Esophagus (tissue), 2 donors: ENCODE data around the gene DRGX. TPM values are rescaled to one million over a fixed set of nuclear protein-coding genes. Genes with fewer than 3 reads are reported as not detected.

ENCODE experiments used
- H3K27ac ChIP-seq, 2 donors: one replicate each; pipeline ENCODE4 v1.5.1; 2013; ENCODE audit warnings: low read depth in 2 of 2, mild to moderate bottlenecking in 2 of 2, inconsistent platforms in 1 of 2, low read length in 1 of 2, moderate library complexity in 1 of 2
- H3K27me3 ChIP-seq, 2 donors: one replicate each; pipeline ENCODE4 v1.6.1; 2013; ENCODE audit warnings: low read length in 2 of 2, control low read depth in 1 of 2, mild to moderate bottlenecking in 1 of 2; ENCODE audit not compliant: insufficient read depth in 2 of 2, control insufficient read depth in 1 of 2
- H3K36me3 ChIP-seq, 2 donors: one replicate each; pipeline ENCODE4 v1.6.1; 2013; ENCODE audit warnings: low read length in 1 of 2; ENCODE audit not compliant: control insufficient read depth in 2 of 2, insufficient read depth in 2 of 2
- H3K4me1 ChIP-seq, 2 donors: one replicate each; pipeline ENCODE4 v1.6.1; 2013; ENCODE audit warnings: low read length in 1 of 2; ENCODE audit not compliant: control insufficient read depth in 2 of 2, insufficient read depth in 2 of 2
- H3K4me3 ChIP-seq, 2 donors: one replicate each; pipeline ENCODE4 v1.5.1; 2013; ENCODE audit warnings: low read length in 2 of 2, mild to moderate bottlenecking in 2 of 2, low read depth in 1 of 2, moderate library complexity in 1 of 2
- H3K9me3 ChIP-seq, 2 donors: one replicate each; pipeline ENCODE4 v1.6.1; 2013; ENCODE audit warnings: mild to moderate bottlenecking in 2 of 2, low read depth in 1 of 2, low read length in 1 of 2, moderate library complexity in 1 of 2; ENCODE audit not compliant: control insufficient read depth in 2 of 2, insufficient read depth in 1 of 2
- WGBS, 2 donors: extraction: QIAGEN DNeasy Blood & Tissue Kit; methylation state at CpG; one replicate each; pipeline ENCODE4 v1.1.7; 2013; 5-methylcytosine and 5-hydroxymethylcytosine counted together
- polyA plus RNA-seq, 2 donors: library from polyadenylated mRNA; stranded (reverse); fragments of 200-250 nt; gene quantifications; one replicate each; pipeline ENCODE4 v1.2.3, GENCODE V29; 2013
- donor health status: healthy with polysubstance abuse.
- donor health status: Bipolar disorder and iron deficiency.

DRGX gene
- polyA plus RNA-seq, 2 donors: 0.04 TPM; not detected in 1

GRCh38 chr10:49387071-49387470, 8.8 kb downstream of the DRGX start:
- H3K4me1 ChIP-seq: peaks cover 0 to 5% of the 10 kb centered on the region in 2 donors
- H3K27ac ChIP-seq: no peak overlapping the region
- H3K4me3 ChIP-seq: no peak overlapping the region
- H3K9me3 ChIP-seq: no peaks in the 10 kb centered on the region
- H3K36me3 ChIP-seq: no peaks in the 10 kb centered on the region
- WGBS, 2 donors: 82 to 86% methylated on average over 8 of the region's 8 CpGs
- H3K27me3 ChIP-seq: peaks cover 0 to 4% of the 10 kb centered on the region in 2 donors

GRCh38 chr10:49385939-49386922, 9.7 kb downstream of the DRGX start:
- no peak overlapping the region for H3K27ac ChIP-seq
- 73 to 77% methylated on average over 22 of the region's 22 CpGs for WGBS, 2 donors

DNA sequence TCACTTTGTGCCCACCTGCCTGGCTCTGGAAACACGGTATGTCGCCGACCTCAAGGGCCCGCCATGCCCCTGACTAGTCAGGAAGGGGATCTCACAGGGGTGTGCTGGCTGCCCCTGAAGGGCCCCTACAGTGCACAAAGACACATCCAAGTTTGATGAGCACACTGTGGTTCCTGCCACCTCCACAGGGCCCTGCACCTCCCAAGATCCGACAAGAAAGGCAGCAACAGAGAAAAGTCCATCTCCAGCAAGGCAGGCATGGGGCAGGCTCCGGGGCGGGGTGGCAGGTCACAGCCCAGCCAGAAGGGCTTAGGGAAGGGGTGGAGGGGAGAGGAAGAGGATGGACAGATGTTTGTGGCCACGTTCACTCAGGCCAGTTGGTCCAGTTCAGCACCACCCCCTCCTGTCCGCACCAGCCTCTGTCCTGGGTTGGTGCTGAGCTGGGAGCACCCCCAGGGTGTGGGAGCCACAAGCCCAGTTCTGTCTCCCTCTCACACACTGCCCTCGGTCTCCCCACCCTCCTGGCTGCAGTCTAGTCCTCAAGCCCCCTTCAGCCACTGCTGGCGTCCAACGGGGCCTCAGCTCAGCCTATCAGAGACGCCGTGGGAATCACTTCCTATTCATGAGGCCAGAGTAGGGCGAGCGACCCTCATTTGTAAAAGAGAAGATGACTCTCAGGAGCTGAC, 11.5 kb downstream of the DRGX start:
- Histone ChIP-seq H3K9me3 (no peaks in the 10 kb centered on the region), H3K4me1 (peaks cover 0 to 5% of the 10 kb centered on the region in 2 donors), H3K36me3 (no peaks in the 10 kb centered on the region), H3K27ac (no peak overlapping the region), H3K4me3 (no peak overlapping the region), H3K27me3 (peaks cover 0 to 4% of the 10 kb centered on the region in 2 donors)
- 67 to 69% methylated on average over 16 of the region's 16 CpGs for WGBS, 2 donors

More at GRCh38 chr10:49385939-49386922, 9.7 kb downstream of the DRGX start:
- Histone ChIP-seq H3K36me3 (no peaks in the 10 kb centered on the region), H3K4me1 (peaks cover 0 to 5% of the 10 kb centered on the region in 2 donors), H3K4me3 (no peak overlapping the region), H3K27me3 (peaks cover 0 to 4% of the 10 kb centered on the region in 2 donors), H3K9me3 (no peaks in the 10 kb centered on the region)

DNA sequence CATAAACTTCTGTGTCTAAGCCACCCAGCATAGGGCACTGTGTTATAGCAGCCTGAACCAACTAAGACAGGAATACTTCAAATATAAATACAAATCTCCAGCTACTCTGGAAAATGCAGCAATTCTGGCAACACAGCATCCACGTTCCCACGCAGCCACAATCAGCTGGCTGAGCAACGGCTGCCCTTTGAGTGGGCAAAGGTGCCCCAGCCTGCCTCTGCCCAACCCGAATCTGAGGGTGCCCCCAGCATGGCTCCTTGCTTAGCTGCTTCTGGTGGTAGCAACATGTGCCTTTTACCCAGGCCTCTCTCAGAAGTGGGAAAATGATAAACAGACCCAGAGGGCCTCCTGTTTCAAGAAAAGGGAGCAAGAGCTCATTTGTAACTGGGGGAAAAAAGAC, 12.0 kb downstream of the DRGX start:
- Histone ChIP-seq H3K36me3 (no peaks in the 10 kb centered on the region), H3K9me3 (no peaks in the 10 kb centered on the region), H3K27ac (no peak overlapping the region), H3K27me3 (peaks cover 0 to 4% of the 10 kb centered on the region in 2 donors), H3K4me3 (no peak overlapping the region), H3K4me1 (peaks cover 0 to 5% of the 10 kb centered on the region in 2 donors)
- WGBS, 2 donors: 73 to 76% methylated on average over 4 of the region's 4 CpGs

DNA sequence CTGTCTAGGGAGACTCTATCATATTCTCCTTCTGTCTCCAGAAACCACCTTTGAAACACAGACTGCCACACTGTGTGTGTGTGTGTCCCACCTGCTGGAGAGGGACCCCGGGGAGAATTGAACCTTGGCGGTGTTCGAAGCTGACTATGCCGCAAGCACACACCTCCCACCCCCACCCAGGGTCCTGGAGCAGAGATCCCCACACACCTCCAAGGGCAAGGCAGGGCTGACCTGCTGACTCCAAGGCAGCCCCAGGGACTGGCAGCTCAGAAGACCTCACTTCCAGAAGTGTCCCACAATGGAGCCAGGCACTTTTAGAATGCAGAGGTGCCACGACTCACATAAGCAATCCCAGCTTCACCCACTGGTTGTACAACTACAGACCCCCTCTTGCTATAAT, 13.1 kb downstream of the DRGX start:
- Histone ChIP-seq H3K4me1 (peaks cover 0 to 5% of the 10 kb centered on the region in 2 donors), H3K27ac (no peak overlapping the region), H3K27me3 (no peaks in the 10 kb centered on the region), H3K36me3 (no peaks in the 10 kb centered on the region), H3K4me3 (no peak overlapping the region), H3K9me3 (no peaks in the 10 kb centered on the region)
- WGBS, 2 donors: 77 to 89% methylated on average over 5 of the region's 5 CpGs

DNA sequence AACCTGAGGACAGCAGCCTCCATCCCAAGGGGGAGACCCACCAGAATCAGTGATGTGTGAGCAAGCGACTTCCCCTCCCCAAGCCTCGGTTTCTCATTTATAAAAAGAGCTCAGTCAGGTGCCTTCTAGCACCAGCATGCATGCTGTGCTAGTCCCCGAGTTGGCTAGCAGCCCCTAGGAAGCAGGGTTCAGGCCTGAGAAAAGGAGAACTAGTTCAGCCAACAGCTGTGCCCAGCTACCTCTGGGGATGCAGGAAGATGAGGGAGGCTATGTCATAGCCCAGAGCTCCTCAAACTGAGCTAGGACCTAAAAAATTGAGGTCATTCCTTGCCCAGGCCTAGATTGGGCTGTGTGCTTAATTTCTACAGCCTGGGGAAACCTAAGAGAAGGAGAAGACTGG, 13.7 kb downstream of the DRGX start:
- Histone ChIP-seq H3K27me3 (no peaks in the 10 kb centered on the region), H3K9me3 (no peaks in the 10 kb centered on the region), H3K4me1 (peaks cover 0 to 5% of the 10 kb centered on the region in 2 donors), H3K4me3 (no peak overlapping the region), H3K36me3 (no peaks in the 10 kb centered on the region), H3K27ac (no peak overlapping the region)
- 56 to 86% methylated on average over 3 of the region's 3 CpGs for WGBS, 2 donors

- H3K36me3 ChIP-seq: no peaks in the 10 kb centered on the region
- WGBS, 2 donors: 80 to 81% methylated on average over 14 of the region's 14 CpGs
- H3K4me3 ChIP-seq: no peak overlapping the region
- no peaks in the 10 kb centered on the region for H3K27me3 ChIP-seq
- peaks cover 0 to 3% of the 10 kb centered on the region in 2 donors for H3K4me1 ChIP-seq
- H3K9me3 ChIP-seq: no peaks in the 10 kb centered on the region
- H3K27ac ChIP-seq: no peak overlapping the region
Measured at GRCh38 chr10:49381111-49381900, 14.6 kb downstream of the DRGX start.

DNA sequence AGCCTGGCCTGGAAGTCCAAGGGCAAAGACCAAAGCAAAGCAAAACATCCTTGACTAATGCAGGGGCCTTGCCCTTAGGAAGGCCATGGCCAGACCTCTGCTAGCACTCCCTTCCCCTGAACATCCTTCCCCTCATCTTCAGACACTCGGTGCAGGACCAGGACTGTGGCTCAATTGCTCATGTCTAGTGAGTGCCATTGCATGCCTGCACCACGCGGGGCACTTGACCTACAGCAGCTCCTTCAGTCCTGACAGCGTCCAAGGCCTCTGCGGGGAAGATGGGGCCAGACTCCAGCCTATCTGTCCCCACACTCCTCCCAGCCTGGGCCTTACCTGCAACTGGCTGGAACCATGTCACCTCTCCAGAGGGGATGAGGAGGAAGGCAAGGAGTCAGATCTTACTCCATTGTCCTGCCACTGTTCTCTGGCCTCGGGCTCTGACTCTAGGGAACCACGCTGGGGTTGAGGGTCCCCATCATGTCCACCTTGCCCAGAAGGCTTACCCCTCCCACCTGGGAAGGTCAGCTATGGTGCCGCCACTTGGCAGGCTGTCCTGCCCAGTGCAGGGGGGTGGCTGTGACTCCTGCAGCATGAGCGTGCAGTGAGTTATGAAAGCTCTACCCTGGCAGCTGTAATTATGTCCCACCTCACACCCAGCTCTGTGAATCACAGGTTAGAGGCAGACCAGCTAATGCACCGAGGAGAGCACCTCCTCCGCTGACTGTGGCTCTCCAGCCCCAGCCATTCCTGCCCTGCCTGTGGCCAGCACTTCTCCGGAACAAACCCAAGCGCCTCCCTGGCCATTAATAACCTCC, 16.1 kb downstream of the DRGX start:
- Histone ChIP-seq H3K4me1 (no peaks in the 10 kb centered on the region), H3K36me3 (no peaks in the 10 kb centered on the region), H3K27ac (no peak overlapping the region), H3K27me3 (no peaks in the 10 kb centered on the region), H3K4me3 (no peak overlapping the region), H3K9me3 (no peaks in the 10 kb centered on the region)
- WGBS, 2 donors: 68 to 73% methylated on average over 13 of the region's 13 CpGs
